Measurements from ENCODE around the gene BTBD16.

Gene BTBD16

DNA sequence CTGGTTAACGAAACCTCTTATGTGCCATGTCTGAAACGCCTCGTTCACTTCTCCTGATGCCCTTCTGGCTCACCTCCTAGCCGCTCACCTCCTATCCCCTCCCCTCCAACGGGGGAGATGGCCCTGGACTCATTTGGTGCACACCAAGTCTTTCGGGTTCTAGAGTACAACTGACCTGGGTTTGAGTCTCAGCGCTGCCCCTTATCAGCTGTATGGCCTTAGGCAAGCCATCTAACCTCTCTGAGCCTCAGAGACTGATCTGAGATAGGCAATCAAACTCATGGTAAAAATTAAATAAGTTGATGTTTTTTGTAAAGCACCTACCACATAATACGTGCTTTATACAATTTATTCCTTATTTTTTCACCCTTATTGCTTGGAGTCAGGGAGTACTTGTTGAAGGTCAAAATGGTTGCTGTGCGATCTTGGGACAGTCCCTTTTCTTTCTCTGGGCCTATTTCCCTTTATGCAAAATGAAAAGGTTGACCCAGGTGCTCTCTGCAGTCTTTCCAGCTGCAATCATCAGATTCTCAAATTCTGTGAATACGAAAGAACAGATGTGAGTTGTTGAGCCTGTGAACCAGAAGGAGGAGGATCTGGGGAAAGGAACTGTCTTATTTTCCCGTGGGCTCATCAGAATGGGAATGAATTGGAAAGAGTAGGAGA, 72.2 kb downstream of the BTBD16 start:
- DNase-seq (ENCODE audit: low read depth in 2 of 2) = no peak

- DNase-seq (ENCODE audit: low read depth in 2 of 2) = no peak
Measured at GRCh38 chr10:122343936-122344335, 72.8 kb downstream of the BTBD16 start.

DNA sequence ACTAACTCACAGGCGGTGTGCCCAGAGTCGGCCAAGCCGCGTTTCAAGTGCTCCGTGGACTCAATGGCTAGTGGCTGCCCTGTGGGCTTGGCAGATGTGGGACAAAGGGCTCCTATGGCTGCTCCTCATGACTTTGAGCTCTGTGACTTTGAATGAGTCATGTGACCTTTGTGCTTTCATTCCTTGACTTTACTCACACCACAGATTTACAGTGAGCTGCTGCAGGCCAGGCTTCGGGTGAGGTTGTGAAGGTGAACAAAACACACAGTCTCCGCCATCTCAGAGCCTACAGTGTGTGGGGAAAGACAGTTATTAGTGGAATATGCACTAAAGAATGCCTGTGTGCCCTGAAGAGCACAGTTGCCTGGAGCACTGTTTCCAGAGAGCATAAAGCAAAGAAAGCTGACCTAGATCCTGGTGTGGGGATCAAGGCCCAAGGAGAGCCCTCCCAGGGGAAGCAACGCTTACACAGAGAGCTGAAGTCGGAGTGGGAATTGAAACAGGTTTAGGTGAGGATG, 73.7 kb downstream of the BTBD16 start:
- no peak for DNase-seq (ENCODE audit: low read depth in 2 of 2)

- no peak for DNase-seq (ENCODE audit: low read depth in 2 of 2)
Measured at GRCh38 chr10:122346326-122346950, 75.3 kb downstream of the BTBD16 start.

GRCh38 chr10:122347170-122347841, 76.2 kb downstream of the BTBD16 start:
- no peak for DNase-seq (ENCODE audit: low read depth in 2 of 2)

DNA sequence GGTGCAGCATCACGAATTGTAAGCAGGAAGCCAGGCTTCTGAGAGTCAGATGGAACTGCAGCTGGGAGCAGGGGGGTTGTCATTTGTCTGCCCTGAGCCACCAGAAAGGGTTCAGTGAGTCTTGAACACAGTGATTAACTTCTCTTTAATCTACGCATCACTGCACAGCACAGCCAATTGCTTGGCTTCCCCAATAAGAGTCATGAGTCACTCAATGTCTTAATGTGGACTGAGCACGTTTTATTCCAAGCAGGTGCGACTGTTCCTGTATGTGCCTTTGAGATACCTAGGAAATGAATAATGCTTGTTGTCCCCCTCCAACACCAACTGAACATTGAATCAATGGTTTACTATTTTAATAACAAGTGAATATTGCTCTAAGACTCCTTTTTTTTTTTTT, 77.4 kb downstream of the BTBD16 start:
- DNase-seq (ENCODE audit: low read depth in 2 of 2) = no peak

- no peak for DNase-seq (ENCODE audit: low read depth in 2 of 2)
Measured at GRCh38 chr10:122348935-122349361, 77.9 kb downstream of the BTBD16 start.

DNA sequence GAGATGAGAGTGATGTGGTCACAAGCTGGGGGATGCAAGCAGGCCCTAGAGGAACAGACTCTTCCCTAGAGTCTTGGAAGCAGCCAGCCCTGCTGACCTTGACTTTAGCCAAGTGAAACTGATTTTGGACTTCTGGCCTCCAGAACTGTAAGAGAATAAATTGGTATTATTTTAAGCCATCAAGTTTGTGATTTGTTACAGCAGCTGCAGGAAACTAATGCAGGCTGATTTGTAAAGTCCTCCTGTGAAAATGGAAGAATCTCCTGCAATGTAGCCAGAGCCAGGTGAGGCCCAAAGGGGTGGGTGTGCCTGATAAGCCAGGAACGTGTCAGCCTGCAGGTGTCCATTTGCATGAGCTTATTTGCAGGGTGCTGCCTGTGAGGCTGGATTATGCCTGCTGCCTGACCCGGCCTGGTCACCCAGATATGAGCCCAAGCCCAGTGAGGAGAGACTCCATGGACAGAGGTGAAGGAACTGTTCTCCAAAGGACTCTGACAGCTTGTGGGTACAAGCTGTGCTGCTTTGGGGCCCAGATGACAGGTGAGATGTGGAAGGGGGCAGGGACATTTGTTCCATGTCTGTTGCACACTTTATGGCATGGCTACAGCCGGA, 78.8 kb downstream of the BTBD16 start:
- no peak for DNase-seq (ENCODE audit: low read depth in 2 of 2)

- DNase-seq (ENCODE audit: low read depth in 2 of 2) = no peak
Measured at GRCh38 chr10:122350893-122351292, 79.8 kb downstream of the BTBD16 start.

DNA sequence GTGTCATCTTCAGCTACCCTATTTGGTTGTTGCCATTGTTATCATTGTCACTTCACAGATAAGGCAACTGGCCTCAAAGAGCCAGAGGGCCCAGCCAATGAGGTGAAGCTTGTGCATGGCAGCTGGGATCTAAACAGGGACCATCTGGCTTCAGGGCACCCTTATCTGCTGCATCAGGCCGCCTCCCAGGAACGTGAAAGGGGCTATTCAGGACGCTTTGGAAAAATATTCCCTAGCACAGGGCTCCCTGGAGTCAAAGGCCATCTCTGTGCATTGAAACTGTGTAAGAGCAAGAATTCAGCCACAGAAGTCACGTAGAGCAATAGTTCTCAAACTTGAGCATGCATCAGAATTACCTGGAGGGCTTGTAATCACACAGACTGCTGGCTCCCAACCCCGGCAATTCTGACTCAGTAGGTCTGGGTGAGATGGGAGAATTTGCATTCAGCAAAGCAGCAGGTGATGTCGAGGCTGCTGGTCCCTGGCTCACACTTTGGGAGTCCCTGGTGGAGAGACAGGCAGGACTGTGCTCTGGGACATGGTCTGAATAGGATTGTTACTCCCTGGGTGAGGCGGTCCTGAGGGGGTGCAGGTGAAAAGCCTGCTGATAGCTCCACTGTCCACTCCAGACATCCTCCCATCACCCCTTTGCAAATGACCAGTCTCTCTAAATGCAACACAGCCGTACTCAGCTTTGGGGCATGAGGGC, 81.9 kb downstream of the BTBD16 start:
- DNase-seq (ENCODE audit: low read depth in 2 of 2) = no peak

GRCh38 chr10:122354383-122354782, 83.3 kb downstream of the BTBD16 start:
- DNase-seq (ENCODE audit: low read depth in 2 of 2) = no peak

DNA sequence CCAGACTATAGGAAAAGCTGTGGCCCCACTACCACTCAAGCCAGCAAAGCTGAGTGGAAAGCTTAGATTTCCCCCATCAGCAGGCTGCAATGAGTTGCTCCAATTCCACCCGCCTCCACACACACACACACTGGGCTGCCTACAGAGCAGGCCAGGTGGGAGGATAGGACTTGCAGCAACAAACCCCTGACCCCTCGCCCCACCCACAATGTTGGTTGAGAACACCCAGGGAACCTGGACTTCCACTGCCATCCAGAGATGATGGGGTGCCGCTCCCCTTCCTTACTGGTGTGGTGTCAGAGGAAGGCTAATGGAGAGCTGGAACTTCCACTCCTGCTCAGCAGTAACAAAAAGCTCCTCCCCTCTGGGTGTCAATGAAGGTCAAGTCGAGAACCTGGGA, 86.6 kb downstream of the BTBD16 start:
- no peak for DNase-seq (ENCODE audit: low read depth in 2 of 2)

DNA sequence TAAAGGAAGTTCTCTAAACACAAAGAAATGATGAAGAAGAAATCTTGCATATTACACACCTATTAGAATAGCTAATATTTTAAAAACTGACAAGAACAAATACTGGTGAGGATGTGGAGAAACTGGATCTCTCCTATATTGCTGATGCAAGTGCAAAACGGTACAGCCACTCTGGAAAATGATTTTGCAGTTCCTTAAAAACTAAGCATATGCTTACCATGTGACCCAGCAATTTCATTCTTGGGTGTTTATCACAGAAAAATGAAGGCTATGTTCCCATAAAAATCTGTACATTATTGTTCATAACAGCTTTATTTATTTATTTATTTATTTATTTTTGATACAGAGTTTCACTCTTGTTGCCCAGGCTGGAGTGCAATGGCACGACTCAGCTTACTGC, 88.5 kb downstream of the BTBD16 start:
- no peak for DNase-seq (ENCODE audit: low read depth in 2 of 2)

DNA sequence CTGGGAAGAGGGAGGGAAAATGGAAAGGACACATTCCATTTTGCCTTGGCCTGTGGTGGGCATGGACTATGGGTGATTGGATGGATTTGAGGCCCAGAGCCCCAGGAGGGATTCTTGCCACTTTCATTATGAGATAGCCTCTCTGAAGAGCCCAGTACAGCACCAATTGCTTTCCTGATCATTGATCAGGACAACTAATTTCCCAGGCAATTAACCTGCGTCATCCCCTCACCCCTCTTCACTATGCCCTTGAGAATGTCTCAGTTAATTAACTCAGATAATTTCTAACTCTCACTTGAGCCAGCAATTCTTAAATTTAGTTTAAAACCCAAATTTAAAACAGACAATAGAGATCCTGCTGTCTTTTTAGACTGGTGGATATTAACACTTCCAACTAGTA, 90.0 kb downstream of the BTBD16 start:
- no peak for DNase-seq (ENCODE audit: low read depth in 2 of 2)

DNA sequence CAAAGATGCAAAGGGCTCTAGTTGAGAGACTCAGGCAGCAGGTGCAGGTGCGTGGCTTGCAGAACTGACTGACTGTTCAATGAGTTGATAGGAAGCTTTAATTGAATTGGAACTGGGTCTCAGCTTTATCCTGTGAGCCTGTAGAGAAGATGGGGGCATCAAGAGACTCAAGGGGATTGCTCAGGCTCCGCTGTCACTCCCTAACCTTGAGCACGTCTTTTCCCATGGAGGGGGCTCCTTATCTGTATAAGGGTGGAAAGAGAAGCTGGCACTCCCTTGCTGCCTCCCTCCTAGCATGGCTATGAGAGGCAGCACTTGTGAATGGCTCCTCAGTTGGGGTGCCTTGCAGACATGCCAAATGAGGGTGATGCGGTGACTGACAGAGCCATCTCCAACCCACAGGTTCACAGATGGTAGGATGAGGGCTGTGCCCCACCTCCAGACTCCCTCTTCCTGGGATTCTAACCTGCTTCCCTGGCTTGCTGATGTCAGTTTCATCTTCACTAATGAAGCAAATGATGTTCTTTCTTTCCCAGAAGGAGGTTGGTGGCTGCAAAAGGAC, 91.0 kb downstream of the BTBD16 start:
- no peak for DNase-seq (ENCODE audit: low read depth in 2 of 2)

GRCh38 chr10:122362621-122363020, 91.5 kb downstream of the BTBD16 start:
- no peak for DNase-seq (ENCODE audit: low read depth in 2 of 2)

GRCh38 chr10:122363311-122363710, 92.2 kb downstream of the BTBD16 start:
- DNase-seq (ENCODE audit: low read depth in 2 of 2) = no peak

GRCh38 chr10:122363722-122364463, 92.8 kb downstream of the BTBD16 start:
- DNase-seq (ENCODE audit: low read depth in 2 of 2) = no peak

DNA sequence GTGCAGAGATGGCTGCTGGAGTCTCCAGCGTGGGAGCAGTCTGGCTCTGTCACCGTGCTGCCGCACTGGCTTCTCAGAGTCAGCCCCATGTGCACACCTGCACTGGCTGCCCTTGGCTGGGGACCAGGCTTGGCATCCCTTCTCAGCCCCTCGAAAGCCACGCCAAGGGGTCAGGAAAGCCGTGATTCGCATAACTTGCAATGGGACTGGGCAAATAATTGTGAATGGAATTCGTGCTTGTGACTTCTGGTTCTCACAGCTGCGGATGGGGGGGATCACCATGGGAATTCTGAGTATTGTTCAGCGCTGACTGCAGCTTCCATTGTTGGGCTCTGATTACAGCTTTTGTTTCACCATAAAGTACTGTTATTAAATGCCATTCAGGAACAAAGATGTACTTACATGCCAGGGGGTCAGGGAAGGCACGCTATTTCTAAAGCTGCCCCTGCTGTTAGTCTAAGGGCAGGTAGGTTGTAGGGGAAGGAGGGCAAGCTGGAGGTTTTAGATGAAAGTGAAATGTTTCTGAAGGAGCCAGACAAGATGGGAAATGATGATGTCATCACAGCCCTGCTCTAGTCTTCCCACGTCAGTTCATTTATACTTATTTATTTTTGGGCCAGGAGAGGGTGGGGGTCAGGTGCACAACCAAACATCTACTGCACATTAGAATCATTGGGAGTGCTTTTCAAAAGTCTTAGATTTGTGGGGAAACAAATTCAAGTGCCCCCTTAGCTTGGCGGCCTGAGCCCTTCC, 97.6 kb downstream of the BTBD16 start:
- DNase-seq (ENCODE audit: low read depth in 2 of 2) = no peak

- DNase-seq (ENCODE audit: low read depth in 2 of 2) = no peak
Measured at GRCh38 chr10:122373108-122373507, 102.0 kb downstream of the BTBD16 start.
